ENCODE data around the gene FKRP.

The FKRP gene

DNA sequence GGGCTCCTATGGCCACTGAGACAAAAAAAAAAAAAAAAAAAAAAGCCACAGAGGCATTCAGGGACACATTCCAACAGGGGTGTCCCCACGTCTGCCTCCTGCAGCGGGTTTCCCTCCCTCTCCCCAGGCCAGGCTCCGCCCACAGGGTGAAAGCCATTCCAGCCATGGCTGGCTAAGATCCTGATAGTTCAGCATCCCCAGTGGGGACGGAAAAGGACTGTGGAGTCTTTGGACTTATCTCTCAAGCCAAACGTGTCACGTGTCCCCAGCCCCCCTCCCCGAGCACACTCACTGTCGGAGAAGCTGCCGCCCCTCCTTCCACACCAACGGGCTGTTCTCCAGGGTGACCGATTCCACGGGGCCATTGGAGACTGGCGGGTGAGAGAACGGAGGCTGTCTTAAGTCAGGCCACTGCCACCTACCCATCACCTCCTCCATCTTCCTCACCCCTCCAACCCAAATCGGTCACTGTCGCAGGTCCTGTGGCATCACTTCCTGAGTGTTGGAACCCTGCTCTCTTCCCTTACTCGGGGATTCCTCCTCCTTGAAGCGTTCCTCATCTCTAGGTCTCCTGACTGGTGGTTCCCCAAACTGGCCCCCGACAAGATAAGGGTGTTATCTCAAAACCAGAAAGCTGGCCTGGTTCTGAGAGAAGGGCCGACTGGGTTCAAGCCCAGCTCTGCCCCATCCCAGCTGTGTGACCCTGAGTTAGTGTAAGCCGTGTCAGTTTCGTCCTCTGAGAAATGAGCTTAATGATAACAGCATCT, 9.1 kb upstream of the FKRP start:
- Histone ChIP-seq H2AFZ (ENCODE audit: insufficient read depth, low read length, poor library complexity) (no peak overlapping the region), H4K12ac (ENCODE audit: low read depth, low read length) (no peak overlapping the region), H3K9me3 (ENCODE audit: insufficient read depth, low read depth, low read length) (peaks cover 2% of the 10 kb centered on the region), H3K4me3 (ENCODE audit: low read depth, low read length) (peak overlapping the region; percentile 53), H3K14ac (ENCODE audit: low read length) (no peak overlapping the region), H3K27me3 (ENCODE audit: insufficient read depth, low read length) (no peaks in the 10 kb centered on the region), H3K4me1 (ENCODE audit: control insufficient read depth in 1 of 2, insufficient read depth in 2 of 2, low read length in 2 of 2) (peaks cover 4 to 6% of the 10 kb centered on the region in 2 experiments), H3K79me1 (ENCODE audit: low read length) (no peaks in the 10 kb centered on the region), H3K27ac (ENCODE audit: low read depth, low read length) (no peak overlapping the region), H3K9ac (ENCODE audit: low read length) (no peak overlapping the region), H4K8ac (ENCODE audit: low read depth, low read length) (no peak overlapping the region), H2AK5ac (ENCODE audit: low read length) (no peak overlapping the region), H2BK120ac (ENCODE audit: insufficient read depth, low read length, poor library complexity) (no peak overlapping the region), H3K36me3 (ENCODE audit: control insufficient read depth in 1 of 2, insufficient read depth in 2 of 2, low read length in 2 of 2) (peaks cover 57 to 64% of the 10 kb centered on the region in 2 experiments), H2BK12ac (ENCODE audit: low read length) (no peak overlapping the region), H3K79me2 (ENCODE audit: control insufficient read depth, insufficient read depth, low read length, poor library complexity) (peaks cover 16% of the 10 kb centered on the region), H3K4ac (ENCODE audit: low read depth, low read length) (no peak overlapping the region), H3K18ac (ENCODE audit: low read length) (no peak overlapping the region), H4K91ac (ENCODE audit: low read depth, low read length) (no peak overlapping the region), H3K23ac (ENCODE audit: low read length) (no peak overlapping the region), H2BK5ac (ENCODE audit: low read depth, low read length, poor library complexity) (no peak overlapping the region), H3K4me2 (ENCODE audit: low read length) (no peak overlapping the region)
- WGBS (ENCODE audit: extremely low coverage, insufficient coverage, insufficient read length) = no CpG with 5 or more reads among the region's 22 CpGs
- no peak for DNase-seq

DNA sequence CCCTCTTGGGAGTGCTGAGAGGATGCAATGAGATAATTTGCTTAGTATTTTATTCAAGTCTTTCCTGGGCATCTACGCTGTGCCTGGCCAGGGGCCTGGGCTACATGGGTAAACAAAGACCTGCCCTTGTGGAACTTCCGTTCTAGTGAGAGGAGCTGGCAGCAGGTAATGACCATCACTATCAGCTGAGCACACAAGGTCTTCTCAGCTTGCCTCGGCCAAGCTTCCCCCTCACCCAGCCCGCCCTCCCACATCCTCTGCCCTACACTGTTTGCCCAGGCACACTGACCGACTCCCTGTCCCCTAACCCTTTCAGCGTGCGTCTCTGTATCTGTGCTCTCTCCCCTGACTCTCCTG, 8.6 kb upstream of the FKRP start:
- Histone ChIP-seq H2BK12ac (ENCODE audit: low read length) (no peak overlapping the region), H3K79me2 (ENCODE audit: control insufficient read depth, insufficient read depth, low read length, poor library complexity) (peaks cover 20% of the 10 kb centered on the region), H4K8ac (ENCODE audit: low read depth, low read length) (no peak overlapping the region), H2AFZ (ENCODE audit: insufficient read depth, low read length, poor library complexity) (no peak overlapping the region), H3K4me3 (ENCODE audit: low read depth, low read length) (no peak overlapping the region), H3K4me1 (ENCODE audit: control insufficient read depth in 1 of 2, insufficient read depth in 2 of 2, low read length in 2 of 2) (peaks cover under 1% of the 10 kb centered on the region in 2 experiments), H3K4me2 (ENCODE audit: low read length) (no peak overlapping the region), H3K27me3 (ENCODE audit: insufficient read depth, low read length) (no peaks in the 10 kb centered on the region), H4K12ac (ENCODE audit: low read depth, low read length) (no peak overlapping the region), H3K4ac (ENCODE audit: low read depth, low read length) (no peak overlapping the region), H3K36me3 (ENCODE audit: control insufficient read depth in 1 of 2, insufficient read depth in 2 of 2, low read length in 2 of 2) (peaks cover 55 to 63% of the 10 kb centered on the region in 2 experiments), H2BK120ac (ENCODE audit: insufficient read depth, low read length, poor library complexity) (no peak overlapping the region), H3K27ac (ENCODE audit: low read depth, low read length) (no peak overlapping the region), H3K18ac (ENCODE audit: low read length) (no peak overlapping the region), H3K9ac (ENCODE audit: low read length) (no peak overlapping the region), H4K91ac (ENCODE audit: low read depth, low read length) (no peak overlapping the region), H3K9me3 (ENCODE audit: insufficient read depth, low read depth, low read length) (peaks cover 2% of the 10 kb centered on the region), H3K14ac (ENCODE audit: low read length) (no peak overlapping the region), H2AK5ac (ENCODE audit: low read length) (no peak overlapping the region), H3K23ac (ENCODE audit: low read length) (no peak overlapping the region), H3K79me1 (ENCODE audit: low read length) (no peaks in the 10 kb centered on the region), H2BK5ac (ENCODE audit: low read depth, low read length, poor library complexity) (no peak overlapping the region)
- DNase-seq = no peak
- no CpG with 5 or more reads among the region's 7 CpGs for WGBS (ENCODE audit: extremely low coverage, insufficient coverage, insufficient read length)

DNA sequence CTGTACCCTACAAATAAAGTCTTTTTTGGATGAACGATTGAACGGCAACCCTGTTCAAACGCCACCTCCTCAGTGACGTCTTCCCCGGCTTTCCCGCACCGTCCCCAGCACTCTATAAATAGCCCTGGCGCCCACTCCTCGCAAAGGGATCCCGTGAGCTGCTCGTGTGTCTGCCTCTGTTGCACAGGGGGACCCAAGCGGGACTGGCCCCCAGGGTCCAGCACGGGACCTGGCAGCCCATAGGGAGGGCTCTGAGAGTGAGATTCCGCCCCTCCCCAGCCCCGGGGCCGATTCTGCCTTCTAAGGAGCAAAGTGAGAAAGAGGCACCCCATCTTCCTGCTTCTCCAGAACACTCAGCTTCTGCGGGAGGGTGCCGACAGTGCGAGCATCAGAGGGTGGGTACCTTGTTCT, 8.1 kb upstream of the FKRP start:
- H2BK120ac ChIP-seq (ENCODE audit: insufficient read depth, low read length, poor library complexity) = no peak overlapping the region
- H3K79me1 ChIP-seq (ENCODE audit: low read length) = no peaks in the 10 kb centered on the region
- H4K91ac ChIP-seq (ENCODE audit: low read depth, low read length) = no peak overlapping the region
- H3K4me3 ChIP-seq (ENCODE audit: low read depth, low read length) = no peak overlapping the region
- no peak overlapping the region for H2AK5ac ChIP-seq (ENCODE audit: low read length)
- H3K23ac ChIP-seq (ENCODE audit: low read length) = no peak overlapping the region
- no peak for DNase-seq
- no peak overlapping the region for H3K14ac ChIP-seq (ENCODE audit: low read length)
- no peak overlapping the region for H2BK12ac ChIP-seq (ENCODE audit: low read length)
- no CpG with 5 or more reads among the region's 19 CpGs for whole genome bisulfite sequencing (ENCODE audit: extremely low coverage, insufficient coverage, insufficient read length)
- no peak overlapping the region for H3K4me2 ChIP-seq (ENCODE audit: low read length)
- no peak overlapping the region for H2BK5ac ChIP-seq (ENCODE audit: low read depth, low read length, poor library complexity)
- H3K36me3 ChIP-seq (ENCODE audit: control insufficient read depth in 1 of 2, insufficient read depth in 2 of 2, low read length in 2 of 2) = peaks cover 50 to 58% of the 10 kb centered on the region in 2 experiments
- H3K79me2 ChIP-seq (ENCODE audit: control insufficient read depth, insufficient read depth, low read length, poor library complexity) = peaks cover 23% of the 10 kb centered on the region
- H3K4ac ChIP-seq (ENCODE audit: low read depth, low read length) = peak overlapping the region; percentile 15
- H2AFZ ChIP-seq (ENCODE audit: insufficient read depth, low read length, poor library complexity) = peak overlapping the region; percentile 30
- peaks cover 2% of the 10 kb centered on the region for H3K9me3 ChIP-seq (ENCODE audit: insufficient read depth, low read depth, low read length)
- H3K27ac ChIP-seq (ENCODE audit: low read depth, low read length) = no peak overlapping the region
- H4K8ac ChIP-seq (ENCODE audit: low read depth, low read length) = no peak overlapping the region
- H4K12ac ChIP-seq (ENCODE audit: low read depth, low read length) = no peak overlapping the region
- no peaks in the 10 kb centered on the region for H3K27me3 ChIP-seq (ENCODE audit: insufficient read depth, low read length)
- no peak overlapping the region for H3K9ac ChIP-seq (ENCODE audit: low read length)
- H3K4me1 ChIP-seq (ENCODE audit: control insufficient read depth in 1 of 2, insufficient read depth in 2 of 2, low read length in 2 of 2) = no peaks in the 10 kb centered on the region
- H3K18ac ChIP-seq (ENCODE audit: low read length) = no peak overlapping the region

DNA sequence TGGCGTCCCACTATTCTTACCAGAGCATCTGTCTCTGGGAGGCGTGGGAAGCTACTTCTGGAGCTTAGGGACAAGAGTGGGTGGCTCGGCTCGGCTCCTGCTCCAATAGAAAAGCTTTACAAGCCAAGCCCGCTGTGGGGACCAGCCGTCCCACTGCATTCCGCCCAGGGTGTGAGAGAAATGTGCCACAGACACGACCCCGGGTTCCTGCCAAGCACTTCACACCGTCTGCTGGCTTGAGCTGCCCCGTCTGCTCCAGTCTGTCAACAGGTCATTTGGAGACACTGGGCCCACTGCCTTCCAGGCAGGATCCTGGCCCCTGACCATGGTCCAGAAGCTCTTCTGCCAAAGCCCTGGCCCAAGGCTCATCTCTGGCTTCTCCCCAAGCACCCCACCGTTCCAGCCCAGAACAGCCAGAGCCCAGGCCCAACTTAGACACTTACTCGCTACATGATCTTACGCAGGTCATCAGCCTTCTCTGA, 6.5 kb upstream of the FKRP start:
- no peaks in the 10 kb centered on the region for H3K9me3 ChIP-seq (ENCODE audit: insufficient read depth, low read depth, low read length)
- H2BK120ac ChIP-seq (ENCODE audit: insufficient read depth, low read length, poor library complexity) = no peak overlapping the region
- H3K36me3 ChIP-seq (ENCODE audit: control insufficient read depth in 1 of 2, insufficient read depth in 2 of 2, low read length in 2 of 2) = peaks cover 40 to 48% of the 10 kb centered on the region in 2 experiments
- H3K27me3 ChIP-seq (ENCODE audit: insufficient read depth, low read length) = no peaks in the 10 kb centered on the region
- H3K79me1 ChIP-seq (ENCODE audit: low read length) = no peaks in the 10 kb centered on the region
- no peak overlapping the region for H2AFZ ChIP-seq (ENCODE audit: insufficient read depth, low read length, poor library complexity)
- H2BK5ac ChIP-seq (ENCODE audit: low read depth, low read length, poor library complexity) = no peak overlapping the region
- no peak overlapping the region for H4K91ac ChIP-seq (ENCODE audit: low read depth, low read length)
- H3K9ac ChIP-seq (ENCODE audit: low read length) = no peak overlapping the region
- H3K14ac ChIP-seq (ENCODE audit: low read length) = no peak overlapping the region
- H4K8ac ChIP-seq (ENCODE audit: low read depth, low read length) = no peak overlapping the region
- no peak overlapping the region for H2AK5ac ChIP-seq (ENCODE audit: low read length)
- H3K4me2 ChIP-seq (ENCODE audit: low read length) = no peak overlapping the region
- H3K4me3 ChIP-seq (ENCODE audit: low read depth, low read length) = no peak overlapping the region
- WGBS (ENCODE audit: extremely low coverage, insufficient coverage, insufficient read length) = no CpG with 5 or more reads among the region's 14 CpGs
- H3K27ac ChIP-seq (ENCODE audit: low read depth, low read length) = no peak overlapping the region
- no peak overlapping the region for H2BK12ac ChIP-seq (ENCODE audit: low read length)
- peak overlapping the region; percentile 57 for H3K4ac ChIP-seq (ENCODE audit: low read depth, low read length)
- no peak overlapping the region for H3K18ac ChIP-seq (ENCODE audit: low read length)
- DNase-seq = no peak
- H3K79me2 ChIP-seq (ENCODE audit: control insufficient read depth, insufficient read depth, low read length, poor library complexity) = peaks cover 27% of the 10 kb centered on the region
- no peak overlapping the region for H3K23ac ChIP-seq (ENCODE audit: low read length)
- no peaks in the 10 kb centered on the region for H3K4me1 ChIP-seq (ENCODE audit: control insufficient read depth in 1 of 2, insufficient read depth in 2 of 2, low read length in 2 of 2)
- H4K12ac ChIP-seq (ENCODE audit: low read depth, low read length) = no peak overlapping the region

Measured in trophoblast cell (in vitro differentiated cells and primary cell).